ENCODE data around the gene PREX1. TPM values are rescaled to one million over a fixed set of nuclear protein-coding genes. Genes with fewer than 3 reads are reported as not detected.

The PREX1 gene
- total RNA-seq, 3 donors from 2014 or later = 28.8 to 31.4 (median 29.5) TPM

- H3K36me3 Mint-ChIP-seq (ENCODE audit: insufficient read depth) = peaks cover 29% of the 10 kb centered on the region
- H3K27me3 Mint-ChIP-seq (ENCODE audit: low read depth) = no peaks in the 10 kb centered on the region
- H3K4me3 Mint-ChIP-seq = no peak overlapping the region
- ATAC-seq (no peak), DNase-seq (no peak)
- H3K4me1 Mint-ChIP-seq (ENCODE audit: low read depth) = peaks cover 73% of the 10 kb centered on the region
- peaks cover 8% of the 10 kb centered on the region for H3K9me3 Mint-ChIP-seq
Observed at GRCh38 chr20:48803176-48804053, 24.4 kb downstream of the PREX1 start.

DNA sequence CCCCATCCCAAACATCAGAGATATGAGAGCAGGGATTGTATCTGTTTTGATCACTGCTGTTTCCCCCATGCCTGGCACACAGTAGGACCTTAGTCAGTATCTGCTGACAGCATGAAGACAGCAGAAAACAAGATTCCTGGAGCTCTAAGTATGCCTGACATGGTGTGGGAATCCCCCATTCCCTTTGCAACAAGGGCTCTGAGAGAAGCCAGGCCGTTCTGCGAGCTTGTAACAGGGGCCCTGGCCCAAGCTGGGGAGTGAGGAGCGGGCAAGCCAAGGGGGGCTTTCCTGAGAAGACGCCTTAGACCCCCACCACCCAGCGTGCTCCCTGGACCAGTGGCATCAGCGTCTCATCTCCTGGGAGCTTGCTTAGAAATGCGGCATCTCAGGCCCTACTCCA lies 25.2 kb downstream of the PREX1 start:
- H3K9me3 Mint-ChIP-seq = peaks cover 8% of the 10 kb centered on the region
- peaks cover 28% of the 10 kb centered on the region for H3K36me3 Mint-ChIP-seq (ENCODE audit: insufficient read depth)
- DNase-seq (no peak), ATAC-seq (no peak)
- no peaks in the 10 kb centered on the region for H3K27me3 Mint-ChIP-seq (ENCODE audit: low read depth)
- H3K4me3 Mint-ChIP-seq = no peak overlapping the region
- peaks cover 78% of the 10 kb centered on the region for H3K4me1 Mint-ChIP-seq (ENCODE audit: low read depth)

DNA sequence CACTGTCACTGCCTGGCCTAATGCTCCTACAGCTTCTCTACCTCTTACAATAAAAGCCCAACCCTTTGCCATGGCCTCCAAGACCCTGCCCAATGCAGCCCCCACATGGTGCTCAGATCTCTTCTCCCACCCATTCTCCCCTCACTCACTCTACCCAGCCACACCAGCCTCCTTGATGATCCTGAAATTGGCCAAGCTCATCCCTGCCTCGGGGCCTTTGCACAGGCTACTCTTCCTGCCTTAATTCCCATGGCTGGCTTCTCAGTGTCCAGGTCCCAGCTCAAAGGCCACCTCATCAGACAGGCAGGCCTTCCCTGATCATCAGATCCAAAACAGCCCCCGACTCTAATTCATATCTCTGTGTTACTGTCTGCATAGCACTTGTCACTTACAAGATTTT lies 25.6 kb downstream of the PREX1 start:
- ATAC-seq = no peak
- Mint-ChIP-seq H3K4me3 (no peak overlapping the region), H3K36me3 (ENCODE audit: insufficient read depth) (peaks cover 24% of the 10 kb centered on the region), H3K9me3 (peaks cover 6% of the 10 kb centered on the region), H3K27me3 (ENCODE audit: low read depth) (no peaks in the 10 kb centered on the region), H3K4me1 (ENCODE audit: low read depth) (peaks cover 79% of the 10 kb centered on the region)
- no peak for DNase-seq

DNA sequence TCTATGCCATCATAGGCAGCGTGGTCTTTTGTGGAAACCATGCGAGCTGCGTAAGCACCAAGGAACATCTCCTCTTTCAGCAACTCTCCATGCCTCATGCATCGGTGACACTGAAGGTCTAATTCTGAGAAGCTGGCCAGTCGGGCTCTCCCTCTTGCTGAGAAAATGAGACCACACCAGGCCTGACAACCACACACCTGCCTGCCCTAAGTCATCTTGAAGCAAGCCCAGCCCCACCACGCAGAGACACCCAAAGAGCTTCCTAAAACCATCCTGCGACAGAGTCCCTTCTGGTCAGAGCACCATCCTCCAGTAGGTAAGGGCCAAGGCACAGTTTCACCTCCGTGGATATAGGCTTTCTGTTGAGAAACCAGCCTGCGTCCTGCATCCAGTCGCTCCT lies 26.6 kb downstream of the PREX1 start:
- DNase-seq (no peak), ATAC-seq (no peak)
- peaks cover 73% of the 10 kb centered on the region for H3K4me1 Mint-ChIP-seq (ENCODE audit: low read depth)
- peaks cover 17% of the 10 kb centered on the region for H3K36me3 Mint-ChIP-seq (ENCODE audit: insufficient read depth)
- no peak overlapping the region for H3K4me3 Mint-ChIP-seq
- H3K27me3 Mint-ChIP-seq (ENCODE audit: low read depth) = no peaks in the 10 kb centered on the region
- no peaks in the 10 kb centered on the region for H3K9me3 Mint-ChIP-seq

DNA sequence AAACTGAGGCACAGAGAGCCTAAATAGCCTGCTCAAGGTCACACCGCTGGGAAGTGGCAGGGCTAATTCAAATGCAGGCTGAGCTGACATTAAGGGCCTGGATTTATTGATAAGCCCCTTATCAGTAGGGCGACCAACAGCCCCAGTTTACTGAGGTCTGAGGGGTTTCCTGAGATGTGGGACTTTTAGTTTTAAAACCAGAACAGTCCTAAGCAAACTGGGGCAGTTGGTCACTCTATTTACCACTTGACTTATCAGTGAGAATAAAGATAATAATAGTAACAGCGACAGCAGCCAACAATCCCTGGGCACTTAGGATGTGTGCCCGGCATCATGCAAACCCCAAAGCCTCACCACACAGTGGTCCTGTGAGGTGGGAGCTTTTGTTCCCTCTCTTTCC lies 27.6 kb downstream of the PREX1 start:
- Mint-ChIP-seq H3K27me3 (ENCODE audit: low read depth) (no peaks in the 10 kb centered on the region), H3K4me1 (ENCODE audit: low read depth) (peaks cover 74% of the 10 kb centered on the region), H3K4me3 (no peak overlapping the region), H3K36me3 (ENCODE audit: insufficient read depth) (peaks cover 17% of the 10 kb centered on the region), H3K9me3 (no peaks in the 10 kb centered on the region)
- ATAC-seq (no peak), DNase-seq (no peak)

- Mint-ChIP-seq H3K36me3 (ENCODE audit: insufficient read depth) (peaks cover 13% of the 10 kb centered on the region), H3K4me1 (ENCODE audit: low read depth) (peaks cover 75% of the 10 kb centered on the region), H3K4me3 (no peak overlapping the region), H3K9me3 (no peaks in the 10 kb centered on the region), H3K27me3 (ENCODE audit: low read depth) (no peaks in the 10 kb centered on the region)
- no peak for DNase-seq
- no peak for ATAC-seq
Observed at GRCh38 chr20:48799328-48800105, 28.3 kb downstream of the PREX1 start.

- ATAC-seq = no peak
- Mint-ChIP-seq H3K4me3 (no peak overlapping the region), H3K4me1 (ENCODE audit: low read depth) (peaks cover 75% of the 10 kb centered on the region)
Observed at GRCh38 chr20:48797850-48798747, 29.7 kb downstream of the PREX1 start.

DNA sequence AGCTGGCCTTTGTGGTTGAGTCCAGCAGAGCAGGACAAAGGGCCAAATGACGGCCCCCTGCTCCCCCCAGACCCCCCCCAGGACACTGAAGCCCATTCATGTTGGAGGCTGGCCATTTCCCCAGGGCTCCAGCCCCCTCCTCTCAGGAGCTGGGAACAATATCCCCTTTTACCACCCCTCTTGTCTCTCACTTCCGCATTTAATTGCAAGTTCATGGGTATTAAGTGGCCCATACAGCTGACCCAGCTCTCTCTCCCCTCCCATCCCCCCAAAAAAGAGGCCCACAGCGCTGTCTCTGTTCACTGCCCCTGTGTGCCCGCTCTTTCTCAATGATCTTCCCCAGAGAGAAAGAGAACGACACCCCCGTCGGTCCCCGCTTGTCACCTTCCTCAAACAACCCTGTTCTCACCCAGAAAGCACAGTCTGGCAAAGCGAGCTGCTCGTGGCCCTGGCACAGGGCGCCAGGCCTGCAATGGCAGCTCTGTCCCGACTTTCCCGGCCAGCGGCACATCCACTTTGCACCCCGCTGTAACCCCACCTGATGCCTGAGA lies 30.4 kb downstream of the PREX1 start:
- no peaks in the 10 kb centered on the region for H3K27me3 Mint-ChIP-seq (ENCODE audit: low read depth)
- DNase-seq (no peak), ATAC-seq (no peak)
- no peak overlapping the region for H3K4me3 Mint-ChIP-seq
- peaks cover 70% of the 10 kb centered on the region for H3K4me1 Mint-ChIP-seq (ENCODE audit: low read depth)
- peaks cover 5% of the 10 kb centered on the region for H3K36me3 Mint-ChIP-seq (ENCODE audit: insufficient read depth)
- H3K9me3 Mint-ChIP-seq = no peaks in the 10 kb centered on the region

More at GRCh38 chr20:48797850-48798747, 29.7 kb downstream of the PREX1 start:
- peaks cover 7% of the 10 kb centered on the region for H3K36me3 Mint-ChIP-seq (ENCODE audit: insufficient read depth)
- DNase-seq = no peak
- no peaks in the 10 kb centered on the region for H3K27me3 Mint-ChIP-seq (ENCODE audit: low read depth)
- H3K9me3 Mint-ChIP-seq = no peaks in the 10 kb centered on the region

DNA sequence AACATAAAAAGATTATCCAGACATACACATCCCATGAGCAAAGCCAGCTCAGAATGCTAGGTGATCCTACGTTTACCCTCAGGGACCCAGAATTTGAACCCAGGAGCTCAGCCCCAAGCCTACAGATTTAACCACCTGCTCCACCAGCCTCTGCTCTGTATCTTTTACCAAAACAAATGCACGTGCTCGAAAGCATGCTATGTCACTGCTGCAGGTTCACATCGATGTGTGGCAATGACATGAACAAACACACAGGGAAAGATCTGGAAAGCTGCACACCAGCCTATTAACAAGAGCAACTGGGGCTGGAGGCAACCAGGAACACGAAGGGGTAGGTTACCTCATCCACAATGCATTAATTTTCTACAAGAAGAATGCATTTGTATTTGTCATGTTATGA lies 32.1 kb downstream of the PREX1 start:
- no peak for ATAC-seq
- no peaks in the 10 kb centered on the region for H3K9me3 Mint-ChIP-seq
- no peaks in the 10 kb centered on the region for H3K36me3 Mint-ChIP-seq (ENCODE audit: insufficient read depth)
- H3K4me1 Mint-ChIP-seq (ENCODE audit: low read depth) = peaks cover 68% of the 10 kb centered on the region
- no peaks in the 10 kb centered on the region for H3K27me3 Mint-ChIP-seq (ENCODE audit: low read depth)
- DNase-seq = no peak
- no peak overlapping the region for H3K4me3 Mint-ChIP-seq

- no peaks in the 10 kb centered on the region for H3K36me3 Mint-ChIP-seq (ENCODE audit: insufficient read depth)
- no peaks in the 10 kb centered on the region for H3K9me3 Mint-ChIP-seq
- peaks cover 68% of the 10 kb centered on the region for H3K4me1 Mint-ChIP-seq (ENCODE audit: low read depth)
- no peaks in the 10 kb centered on the region for H3K27me3 Mint-ChIP-seq (ENCODE audit: low read depth)
- H3K4me3 Mint-ChIP-seq = no peak overlapping the region
- DNase-seq (no peak), ATAC-seq (no peak)
Observed at GRCh38 chr20:48794816-48795457, 32.9 kb downstream of the PREX1 start.

GRCh38 chr20:48794360-48794759 lies 33.4 kb downstream of the PREX1 start:
- no peaks in the 10 kb centered on the region for H3K9me3 Mint-ChIP-seq
- H3K36me3 Mint-ChIP-seq (ENCODE audit: insufficient read depth) = peaks cover 3% of the 10 kb centered on the region
- DNase-seq (no peak), ATAC-seq (no peak)
- no peak overlapping the region for H3K4me3 Mint-ChIP-seq
- no peaks in the 10 kb centered on the region for H3K27me3 Mint-ChIP-seq (ENCODE audit: low read depth)
- peaks cover 71% of the 10 kb centered on the region for H3K4me1 Mint-ChIP-seq (ENCODE audit: low read depth)

GRCh38 chr20:48793776-48794175 lies 34.0 kb downstream of the PREX1 start:
- ATAC-seq = no peak
- no peak overlapping the region for H3K4me3 Mint-ChIP-seq
- no peaks in the 10 kb centered on the region for H3K27me3 Mint-ChIP-seq (ENCODE audit: low read depth)
- peaks cover 6% of the 10 kb centered on the region for H3K36me3 Mint-ChIP-seq (ENCODE audit: insufficient read depth)
- no peak for DNase-seq
- H3K9me3 Mint-ChIP-seq = no peaks in the 10 kb centered on the region
- H3K4me1 Mint-ChIP-seq (ENCODE audit: low read depth) = peaks cover 72% of the 10 kb centered on the region

DNA sequence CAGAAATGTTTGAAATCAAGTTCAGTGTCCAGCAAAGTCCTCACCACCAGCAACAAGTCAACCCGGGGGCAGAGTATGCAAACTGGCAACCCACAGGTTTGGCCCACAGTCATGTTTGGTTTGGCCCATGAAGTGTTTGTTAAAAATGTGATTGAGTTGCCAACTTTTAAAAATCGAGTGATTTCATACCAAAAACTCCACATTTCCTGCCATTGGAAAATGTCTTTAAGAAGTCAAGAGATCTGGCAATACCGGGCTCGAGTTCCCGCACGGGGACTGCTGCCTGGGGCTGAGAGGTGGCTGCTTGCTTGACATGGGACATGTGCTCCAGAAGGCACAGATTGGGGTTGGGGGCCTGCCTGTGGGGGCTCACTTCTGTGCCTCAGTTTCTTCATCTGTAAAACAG lies 36.1 kb downstream of the PREX1 start:
- Mint-ChIP-seq H3K36me3 (ENCODE audit: insufficient read depth) (peaks cover 8% of the 10 kb centered on the region), H3K4me1 (ENCODE audit: low read depth) (peaks cover 76% of the 10 kb centered on the region), H3K9me3 (no peaks in the 10 kb centered on the region), H3K27me3 (ENCODE audit: low read depth) (no peaks in the 10 kb centered on the region), H3K4me3 (no peak overlapping the region)
- ATAC-seq (no peak), DNase-seq (no peak)

Data from activated T-cell treated with anti-CD3 and anti-CD28 coated beads, Interleukin-2, amount 50 U/mL, for 4 hours (primary cell).